Skin epidermis (tissue), 12 donors: Measurements from ENCODE around the gene ANKRD65.
"Not testable (repeated sequence)": the region's sequence is repeated elsewhere in the genome, so short reads cannot be mapped to it uniquely, and the experiment has no call there.

Source experiments
- H3K27ac ChIP-seq, 21 experiments: fragments of 200-600 bp; sonication (generic) in 11 of 21; one replicate each; pipeline ENCODE4 v1.5.0; 2020; ENCODE audit warnings: mild to moderate bottlenecking in 3 of 21, inconsistent platforms in 2 of 21, moderate library complexity in 2 of 21
- H3K4me3 ChIP-seq, 7 experiments: fragments of 200-600 bp; sonication (generic) in 2 of 7; one replicate each; pipeline ENCODE4 v1.5.0; 2020; ENCODE audit warnings: inconsistent platforms in 2 of 7, mild to moderate bottlenecking in 2 of 7, moderate library complexity in 1 of 7

Gene ANKRD65

GRCh38 chr1:1419813-1420653 lies 1.0 kb downstream of the ANKRD65 start:
- Histone ChIP-seq H3K4me3 (peak overlapping the region; percentile 13 to 44 (median 23)), H3K27ac (peak overlapping the region in 17 of 21 experiments; percentile 18 to 79 (median 68))

GRCh38 chr1:1419363-1419812 lies 1.7 kb downstream of the ANKRD65 start:
- Histone ChIP-seq H3K27ac (peak overlapping the region in 15 of 21 experiments; percentile 26 to 79 (median 72)), H3K4me3 (peak overlapping the region in 3 of 7 experiments; percentile 21 to 44 (median 23))

- Histone ChIP-seq H3K27ac (peak overlapping the region in 12 of 21 experiments; percentile 16 to 77 (median 58)), H3K4me3 (no peak overlapping the region)
Measured at GRCh38 chr1:1418464-1419362, 2.4 kb downstream of the ANKRD65 start.

- peak overlapping the region in 10 of 21 experiments; percentile 16 to 77 (median 58) for H3K27ac ChIP-seq
- H3K4me3 ChIP-seq = not testable (repeated sequence)
Measured at GRCh38 chr1:1417825-1418463, 3.1 kb downstream of the ANKRD65 start.

- not testable (repeated sequence) for H3K4me3 ChIP-seq
- peak overlapping the region in 6 of 21 experiments; percentile 21 to 77 (median 48) for H3K27ac ChIP-seq
Measured at GRCh38 chr1:1417396-1417795, 3.7 kb downstream of the ANKRD65 start.

- Histone ChIP-seq H3K27ac (no peak overlapping the region), H3K4me3 (no peak overlapping the region)
Measured at GRCh38 chr1:1415751-1416150, 5.3 kb downstream of the ANKRD65 start.

GRCh38 chr1:1412311-1412902 lies 8.7 kb downstream of the ANKRD65 start:
- H3K27ac ChIP-seq, H3K4me3 ChIP-seq: not testable (repeated sequence)

GRCh38 chr1:1411626-1412025 lies 9.4 kb downstream of the ANKRD65 start:
- Histone ChIP-seq H3K27ac (no peak overlapping the region), H3K4me3 (no peak overlapping the region)

GRCh38 chr1:1410238-1410637 lies 10.8 kb downstream of the ANKRD65 start:
- not testable (repeated sequence) for H3K27ac ChIP-seq, H3K4me3 ChIP-seq

- Histone ChIP-seq H3K4me3 (peak overlapping the region; percentile 81 to 100 (median 94)), H3K27ac (peak overlapping the region; percentile 84 to 97 (median 90))
Measured at GRCh38 chr1:1407636-1408318, 13.3 kb downstream of the ANKRD65 start.

- Histone ChIP-seq H3K27ac (peak within 1 kb of the TSS; percentile 84 to 97 (median 90)), H3K4me3 (peak within 1 kb of the TSS; percentile 81 to 100 (median 94))
Measured at GRCh38 chr1:1406821-1407635, 14.0 kb downstream of the ANKRD65 start, which contains the start of gene MRPL20. Gene MRPL20, minus strand, starts transcription at chr1:1407293. Its CDS starts 76 bp downstream, at chr1:1407217.

- peak overlapping the region; percentile 81 to 100 (median 94) for H3K4me3 ChIP-seq
Measured at GRCh38 chr1:1406101-1406820, 14.8 kb downstream of the ANKRD65 start.

GRCh38 chr1:1403653-1404052 lies 17.4 kb downstream of the ANKRD65 start:
- Histone ChIP-seq H3K4me3 (no peak overlapping the region), H3K27ac (no peak overlapping the region)

More at GRCh38 chr1:1406101-1406820, 14.8 kb downstream of the ANKRD65 start:
- H3K27ac ChIP-seq = peak overlapping the region; percentile 31 to 97 (median 90)

- H3K4me3 ChIP-seq, H3K27ac ChIP-seq: not testable (repeated sequence)
Measured at GRCh38 chr1:1402901-1403392, 18.1 kb downstream of the ANKRD65 start.

- H3K27ac ChIP-seq = peak overlapping the region in 1 of 21 experiments; percentile 30
- no peak overlapping the region for H3K4me3 ChIP-seq
Measured at GRCh38 chr1:1402072-1402900, 18.8 kb downstream of the ANKRD65 start.

- Histone ChIP-seq H3K27ac (peak overlapping the region in 1 of 21 experiments; percentile 96), H3K4me3 (no peak overlapping the region)
Measured at GRCh38 chr1:1401457-1402010, 19.5 kb downstream of the ANKRD65 start.
